NB4 (cell line): ENCODE measurements around the gene STYXL1.

ENCODE experiments used
- DNase-seq: peaks from one replicate; pipeline ENCODE4 v3.0.0; 2010; ENCODE audit warnings: low read depth
- H3K4me3 ChIP-seq: one replicate; pipeline ENCODE4 v1.5.1; 2011; ENCODE audit warnings: mild to moderate bottlenecking, low read depth, low read length, moderate library complexity
- MYC ChIP-seq: IDR thresholded peaks from 2 replicates; pipeline ENCODE4 v1.6.1; 2011; ENCODE audit warnings: low read depth, low read length
- POLR2A ChIP-seq: IDR thresholded peaks from 2 replicates; pipeline ENCODE4 v1.6.1; 2011; ENCODE audit warnings: mild to moderate bottlenecking; ENCODE audit not compliant: insufficient read length; ENCODE audit errors: extremely low read depth
- TF ChIP-seq, protein P1 (sequence below): IDR thresholded peaks from 2 replicates; pipeline ENCODE4 v1.6.1; 2011; ENCODE audit warnings: low read depth, low read length
- TF ChIP-seq, protein P2 (sequence below): IDR thresholded peaks from one replicate; pipeline ENCODE4 v1.5.1; 2012; ENCODE audit warnings: low read depth, low read length

STYXL1 gene

DNA sequence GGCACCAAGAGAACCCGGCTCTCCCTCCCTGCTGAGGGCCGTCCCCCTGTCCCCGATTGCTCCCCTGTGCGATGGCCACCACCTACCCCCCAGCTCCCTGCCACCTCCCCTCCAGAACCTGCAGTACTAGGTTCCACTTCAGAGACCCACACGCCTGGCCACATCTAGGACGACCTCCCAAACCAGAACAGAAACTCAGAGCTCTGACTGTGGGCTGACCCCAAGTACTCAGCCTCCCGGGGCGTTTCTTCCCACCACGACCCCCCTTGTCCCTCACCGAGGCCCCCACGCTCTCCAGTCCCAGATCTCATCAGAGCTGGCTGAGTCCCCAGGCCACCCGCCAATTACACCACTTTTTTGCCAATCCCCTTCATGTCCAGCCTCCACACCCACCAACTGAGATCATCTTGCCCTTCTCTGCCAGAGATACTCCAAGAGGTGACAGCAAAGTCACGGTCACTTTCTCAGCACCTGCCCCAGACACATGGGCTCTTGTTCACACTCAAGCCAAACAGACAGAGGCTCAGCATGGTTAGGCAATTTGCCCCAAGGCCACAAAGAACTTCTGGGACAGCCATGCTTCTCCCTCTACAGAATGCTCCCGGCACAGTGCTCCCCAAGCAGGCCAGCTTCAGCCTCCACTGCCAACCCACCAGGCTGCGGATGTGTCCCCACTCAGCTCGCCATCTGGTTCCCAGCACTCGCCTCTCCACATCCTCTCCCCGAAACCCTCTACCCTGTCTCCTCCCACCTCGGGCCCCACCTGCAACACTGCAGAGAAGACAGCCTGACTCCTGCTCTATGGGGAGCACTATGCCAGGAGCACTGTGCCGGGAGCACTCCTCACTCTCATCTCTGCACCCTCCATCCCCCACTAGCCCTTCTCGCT, 58.1 kb downstream of the STYXL1 start:
- TF ChIP-seq, protein P1, sequence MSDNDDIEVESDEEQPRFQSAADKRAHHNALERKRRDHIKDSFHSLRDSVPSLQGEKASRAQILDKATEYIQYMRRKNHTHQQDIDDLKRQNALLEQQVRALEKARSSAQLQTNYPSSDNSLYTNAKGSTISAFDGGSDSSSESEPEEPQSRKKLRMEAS: no peak
- no peak for TF ChIP-seq POLR2A
- TF ChIP-seq, protein P2, sequence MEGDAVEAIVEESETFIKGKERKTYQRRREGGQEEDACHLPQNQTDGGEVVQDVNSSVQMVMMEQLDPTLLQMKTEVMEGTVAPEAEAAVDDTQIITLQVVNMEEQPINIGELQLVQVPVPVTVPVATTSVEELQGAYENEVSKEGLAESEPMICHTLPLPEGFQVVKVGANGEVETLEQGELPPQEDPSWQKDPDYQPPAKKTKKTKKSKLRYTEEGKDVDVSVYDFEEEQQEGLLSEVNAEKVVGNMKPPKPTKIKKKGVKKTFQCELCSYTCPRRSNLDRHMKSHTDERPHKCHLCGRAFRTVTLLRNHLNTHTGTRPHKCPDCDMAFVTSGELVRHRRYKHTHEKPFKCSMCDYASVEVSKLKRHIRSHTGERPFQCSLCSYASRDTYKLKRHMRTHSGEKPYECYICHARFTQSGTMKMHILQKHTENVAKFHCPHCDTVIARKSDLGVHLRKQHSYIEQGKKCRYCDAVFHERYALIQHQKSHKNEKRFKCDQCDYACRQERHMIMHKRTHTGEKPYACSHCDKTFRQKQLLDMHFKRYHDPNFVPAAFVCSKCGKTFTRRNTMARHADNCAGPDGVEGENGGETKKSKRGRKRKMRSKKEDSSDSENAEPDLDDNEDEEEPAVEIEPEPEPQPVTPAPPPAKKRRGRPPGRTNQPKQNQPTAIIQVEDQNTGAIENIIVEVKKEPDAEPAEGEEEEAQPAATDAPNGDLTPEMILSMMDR: no peak
- TF ChIP-seq MYC: no peak
- H3K4me3 ChIP-seq: no peak overlapping the region
- DNase-seq: no peak

DNA sequence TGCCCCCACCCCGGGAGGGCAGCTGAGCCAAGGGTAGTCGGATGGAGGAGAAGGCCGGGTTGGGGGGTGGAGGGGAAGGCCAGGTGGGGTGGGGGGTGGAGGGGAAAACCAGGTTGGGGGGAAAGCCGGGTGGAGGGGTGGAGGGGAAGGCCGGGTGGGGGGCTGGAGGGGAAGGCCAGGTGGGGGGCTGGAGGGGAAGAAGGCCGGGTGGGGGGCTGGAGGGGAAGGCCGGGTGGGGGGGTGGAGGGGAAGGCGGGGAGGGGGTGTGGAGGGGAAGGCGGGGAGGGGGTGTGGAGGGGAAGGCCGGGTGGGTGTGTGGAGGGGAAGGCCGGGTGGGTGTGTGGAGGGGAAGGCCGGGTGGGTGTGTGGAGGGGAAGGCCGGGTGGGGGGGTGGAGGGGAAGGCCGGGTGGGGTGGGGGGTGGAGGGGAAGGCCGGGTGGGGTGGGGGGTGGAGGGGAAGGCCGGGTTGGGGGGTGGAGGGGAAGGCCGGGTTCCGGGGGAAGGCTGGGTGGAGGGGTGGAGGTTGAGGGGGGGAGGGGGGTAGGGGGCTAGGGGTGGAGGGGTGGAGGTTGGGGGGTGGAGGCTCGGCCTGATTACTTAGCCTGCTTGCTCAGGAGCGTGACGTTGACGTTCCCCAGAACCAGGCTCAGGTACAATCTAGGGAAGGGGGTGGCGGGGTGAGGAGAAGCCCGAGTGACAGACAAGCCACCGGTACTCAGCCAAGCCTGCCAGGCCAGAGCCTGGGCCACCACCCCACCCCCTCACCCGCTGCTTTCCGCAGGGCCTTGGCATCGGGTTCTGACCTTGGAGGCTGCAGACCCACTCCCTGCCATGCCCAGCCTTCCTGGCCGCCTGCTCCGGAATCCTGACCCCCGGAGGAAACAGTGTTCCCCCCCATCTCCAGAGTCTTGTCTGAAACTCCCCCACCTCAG, 59.0 kb downstream of the STYXL1 start:
- TF ChIP-seq MYC: no peak
- TF ChIP-seq, protein P1: no peak
- TF ChIP-seq, protein P2: no peak
- TF ChIP-seq POLR2A: no peak
- no peak for DNase-seq
- H3K4me3 ChIP-seq: no peak overlapping the region

DNA sequence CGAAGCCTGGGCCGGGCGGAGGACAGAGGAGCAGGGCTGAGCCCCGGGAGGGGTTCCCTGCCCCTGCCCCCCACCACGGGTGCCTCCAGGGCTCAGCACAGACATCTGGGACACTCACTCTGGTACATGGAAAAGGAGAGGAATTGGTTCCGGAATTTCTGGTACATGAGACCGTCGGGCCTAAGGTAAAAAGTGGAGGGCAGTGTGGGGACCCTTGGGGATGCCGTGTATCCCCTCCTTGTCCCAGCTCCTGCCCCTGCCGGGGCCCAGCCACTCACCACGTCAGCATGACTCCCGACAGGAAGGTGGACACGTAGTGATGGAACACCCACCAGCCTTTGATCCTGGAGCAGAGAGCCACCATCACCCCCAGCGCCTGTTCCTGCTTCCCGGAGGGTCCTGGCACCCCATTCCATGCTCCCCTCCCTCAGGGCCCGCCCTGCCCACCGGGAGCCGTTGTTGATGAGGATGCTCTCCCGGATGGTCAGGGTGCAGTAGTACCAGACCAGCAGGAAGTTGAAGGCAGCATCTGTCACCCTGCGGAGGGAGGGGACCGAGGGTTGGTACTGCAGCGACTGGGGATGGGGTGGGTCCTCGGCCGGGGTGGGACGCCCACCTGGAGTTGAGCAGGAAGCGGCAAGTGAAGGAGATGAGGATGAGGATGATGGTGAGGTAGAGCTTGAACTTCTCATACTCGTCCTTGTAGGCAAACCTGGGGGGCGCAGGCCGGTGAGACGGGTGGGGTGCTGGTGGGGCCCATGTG, 59.8 kb downstream of the STYXL1 start:
- DNase-seq: no peak
- TF ChIP-seq, protein P1: no peak
- no peak for TF ChIP-seq POLR2A
- TF ChIP-seq MYC: no peak
- TF ChIP-seq, protein P2: no peak
- no peak overlapping the region for H3K4me3 ChIP-seq

DNA sequence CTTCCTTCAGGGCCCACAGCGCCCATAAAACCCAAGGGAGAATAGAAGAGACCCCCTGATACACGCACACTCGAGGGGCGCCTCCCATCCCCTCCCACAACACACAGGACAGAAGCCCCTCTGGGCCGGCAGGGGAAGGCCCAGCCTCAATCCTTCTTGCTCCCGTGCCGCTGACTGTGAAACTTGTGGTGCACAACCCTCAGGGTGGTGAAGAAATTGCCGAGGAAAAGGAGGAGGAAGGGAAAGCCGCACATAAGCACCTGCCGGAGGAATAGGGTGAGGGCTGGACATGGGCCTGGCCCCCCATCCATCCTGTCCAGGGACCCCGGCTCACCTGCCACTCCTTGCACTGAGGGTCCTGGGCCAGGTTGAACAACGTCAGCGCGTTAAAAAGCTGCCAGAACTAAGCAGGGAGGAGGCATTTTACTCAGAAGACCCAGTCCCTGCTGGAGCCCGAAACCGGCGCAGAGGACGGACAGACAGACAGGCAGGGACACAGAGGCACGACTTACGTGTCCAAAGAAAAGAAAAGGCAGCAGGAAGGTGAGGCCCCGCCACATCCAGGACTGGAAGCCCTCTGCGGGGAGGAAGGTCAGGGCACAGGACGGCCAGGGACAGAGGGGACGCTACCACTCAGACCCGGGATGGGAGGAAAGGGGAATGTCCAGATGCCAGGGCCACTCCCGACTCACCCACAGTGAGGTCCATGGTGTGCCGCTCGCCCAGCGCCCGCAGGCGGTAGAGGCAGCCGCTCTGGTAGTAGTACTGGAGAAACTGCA, 60.6 kb downstream of the STYXL1 start:
- no peak for DNase-seq
- TF ChIP-seq POLR2A (no peak), MYC (no peak)

DNA sequence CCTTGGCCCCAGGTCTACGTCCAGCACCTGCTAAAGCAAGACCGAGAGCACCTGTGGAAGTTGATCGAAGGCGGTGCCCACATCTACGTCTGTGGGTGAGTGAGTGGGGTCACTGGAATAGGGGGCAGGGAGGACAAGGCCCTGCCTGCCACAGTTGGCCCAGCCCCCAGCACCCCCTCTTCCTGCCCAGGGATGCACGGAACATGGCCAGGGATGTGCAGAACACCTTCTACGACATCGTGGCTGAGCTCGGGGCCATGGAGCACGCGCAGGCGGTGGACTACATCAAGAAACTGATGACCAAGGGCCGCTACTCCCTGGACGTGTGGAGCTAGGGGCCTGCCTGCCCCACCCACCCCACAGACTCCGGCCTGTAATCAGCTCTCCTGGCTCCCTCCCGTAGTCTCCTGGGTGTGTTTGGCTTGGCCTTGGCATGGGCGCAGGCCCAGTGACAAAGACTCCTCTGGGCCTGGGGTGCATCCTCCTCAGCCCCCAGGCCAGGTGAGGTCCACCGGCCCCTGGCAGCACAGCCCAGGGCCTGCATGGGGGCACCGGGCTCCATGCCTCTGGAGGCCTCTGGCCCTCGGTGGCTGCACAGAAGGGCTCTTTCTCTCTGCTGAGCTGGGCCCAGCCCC, 61.5 kb downstream of the STYXL1 start:
- no peak for DNase-seq
- no peak overlapping the region for H3K4me3 ChIP-seq
- TF ChIP-seq MYC: no peak
- TF ChIP-seq POLR2A: no peak
- TF ChIP-seq, protein P1: no peak
- TF ChIP-seq, protein P2: no peak

More for the DNA sequence above, 60.6 kb downstream of the STYXL1 start:
- H3K4me3 ChIP-seq: no peak overlapping the region
